Upper lobe of left lung (tissue), 4 donors: ENCODE measurements around the gene GAPDHS.

ENCODE experiments used
- CTCF ChIP-seq, 6 experiments: fragments of 450-650 bp in 4 of 6; fragments of 200-600 bp in 2 of 6; sonication (generic) in 2 of 6; IDR thresholded peaks; one replicate each; pipeline ENCODE4 v1.5.1; 2016 to 2019; ENCODE audit warnings: antibody characterized with exemption in 6 of 6
- EP300 ChIP-seq, 4 donors: sonication (generic); formaldehyde crosslinking; IDR thresholded peaks; one replicate each; pipeline ENCODE4 v1.5.1; 2017; ENCODE audit warnings: antibody characterized with exemption in 4 of 4, control low read depth in 2 of 4
- POLR2AphosphoS5 ChIP-seq, 2 donors: sonication (generic); formaldehyde crosslinking; IDR thresholded peaks; one replicate each; pipeline ENCODE4 v1.5.1; 2017; ENCODE audit warnings: antibody characterized with exemption in 2 of 2

DNA sequence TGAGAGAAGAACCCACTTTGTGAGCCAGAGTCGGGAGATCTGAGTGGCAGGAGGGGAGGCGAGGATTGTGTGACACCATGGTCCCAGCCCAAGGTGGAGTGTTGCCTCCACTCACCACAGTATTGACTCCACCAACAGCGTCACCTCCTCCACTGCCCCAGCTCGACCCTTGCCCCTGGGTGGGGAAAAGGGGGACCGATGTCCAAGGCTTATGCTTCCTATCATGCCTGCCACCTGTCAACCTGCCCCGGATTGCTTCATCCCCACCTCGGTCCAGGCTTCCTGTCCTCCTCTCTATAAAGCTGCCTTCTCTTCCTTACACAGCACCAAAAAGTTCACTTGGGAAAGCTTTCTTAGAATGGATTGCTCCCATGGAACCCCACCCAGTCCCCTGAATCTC is 27.2 kb upstream of the GAPDHS start:
- TF ChIP-seq CTCF (IDR thresholded peaks at IDR 0.05) (no peak), POLR2AphosphoS5 (IDR thresholded peaks at IDR 0.05) (no peak), EP300 (IDR thresholded peaks at IDR 0.05) (no peak)
